Neural cell (in vitro differentiated cells): ENCODE data around the gene NPAS3. TPM values are rescaled to one million over a fixed set of nuclear protein-coding genes. Genes with fewer than 3 reads are reported as not detected.

Experiments
- H2AFZ ChIP-seq: fragments of 200-600, 300-800 bp; sonication (generic), shearing (Covaris generic); 2 replicates; pipeline ENCODE4 v1.6.0; 2014; ENCODE audit warnings: low read depth, mild to moderate bottlenecking, antibody characterized with exemption, low read length, moderate library complexity
- H3F3A ChIP-seq: fragments of 200-600 bp; shearing (Covaris generic); 2 replicates; pipeline ENCODE4 v1.6.1; 2016; ENCODE audit warnings: mild to moderate bottlenecking, moderate library complexity, mixed read lengths, antibody characterized with exemption, low read length; ENCODE audit not compliant: insufficient read depth, poor library complexity, severe bottlenecking
- H3K27ac ChIP-seq: fragments of 200-600, 300-800 bp; sonication (generic), shearing (Covaris generic); 2 replicates; pipeline ENCODE4 v1.5.1; 2014; ENCODE audit warnings: mild to moderate bottlenecking, low read length, moderate library complexity
- H3K27me3 ChIP-seq: fragments of 300-800, 200-600 bp; sonication (generic), shearing (Covaris generic); 2 replicates; pipeline ENCODE4 v1.6.0; 2014; ENCODE audit warnings: mild to moderate bottlenecking, low read depth, low read length, moderate library complexity; ENCODE audit not compliant: insufficient read depth
- H3K36me3 ChIP-seq: fragments of 300-800, 200-600 bp; sonication (generic), shearing (Covaris generic); 2 replicates; pipeline ENCODE4 v1.5.1; 2014; ENCODE audit warnings: mild to moderate bottlenecking, antibody characterized with exemption, low read length, moderate library complexity; ENCODE audit not compliant: insufficient read depth
- H3K4me2 ChIP-seq: fragments of 300-800, 200-600 bp; sonication (generic), shearing (Covaris generic); 2 replicates; pipeline ENCODE4 v1.6.0; 2014; ENCODE audit warnings: mild to moderate bottlenecking, low read length
- H3K4me3 ChIP-seq: fragments of 300-800, 200-600 bp; sonication (generic), shearing (Covaris generic); 2 replicates; pipeline ENCODE4 v1.5.1; 2014; ENCODE audit warnings: mild to moderate bottlenecking, low read length, moderate library complexity
- H3K79me2 ChIP-seq: fragments of 200-600 bp; shearing (Covaris generic); replicated peaks from 2 replicates; pipeline ENCODE4 v1.6.0; 2014; ENCODE audit warnings: mild to moderate bottlenecking, low read length, moderate library complexity; ENCODE audit not compliant: insufficient read depth
- H3K9ac ChIP-seq: fragments of 300-800, 200-600 bp; sonication (generic), shearing (Covaris generic); 2 replicates; pipeline ENCODE4 v1.6.1; 2016; ENCODE audit warnings: mild to moderate bottlenecking, low read length, mixed read lengths
- H3K9me2 ChIP-seq: fragments of 200-600 bp; shearing (Covaris generic); 2 replicates; pipeline ENCODE4 v1.6.1; 2016; ENCODE audit warnings: mild to moderate bottlenecking, low read length, mixed read lengths; ENCODE audit not compliant: insufficient read depth
- H3K9me3 ChIP-seq: fragments of 200-600, 300-800 bp; sonication (generic), shearing (Covaris generic); 2 replicates; pipeline ENCODE4 v1.6.1; 2016; ENCODE audit warnings: mild to moderate bottlenecking, mixed run types, low read length, moderate library complexity, mixed read lengths
- H4K20me1 ChIP-seq: fragments of 200-600 bp; shearing (Covaris generic); 2 replicates; pipeline ENCODE4 v1.6.1; 2016; ENCODE audit warnings: mild to moderate bottlenecking, mixed run types; ENCODE audit not compliant: insufficient read depth
- EP300 ChIP-seq: fragments of 450-650 bp; conservative IDR thresholded peaks from 2 replicates; pipeline ENCODE4 v1.6.1; 2014; ENCODE audit warnings: antibody characterized with exemption, mild to moderate bottlenecking, moderate library complexity; ENCODE audit not compliant: poor library complexity, severe bottlenecking
- EZH2 ChIP-seq: fragments of 200-600, 300-800 bp; shearing (Covaris generic), sonication (generic); IDR thresholded peaks from 2 replicates; pipeline ENCODE4 v1.6.1; 2014; ENCODE audit warnings: antibody characterized with exemption, low read length, borderline replicate concordance, mild to moderate bottlenecking; ENCODE audit not compliant: insufficient read depth, poor library complexity, severe bottlenecking
- MXI1 ChIP-seq: fragments of 450-650 bp; conservative IDR thresholded peaks from 2 replicates; pipeline ENCODE4 v1.6.1; 2014; ENCODE audit warnings: antibody characterized with exemption, mild to moderate bottlenecking; ENCODE audit not compliant: poor library complexity, severe bottlenecking
- POLR2AphosphoS5 ChIP-seq: IDR thresholded peaks from 2 replicates; pipeline ENCODE4 v1.6.1; 2012
- RAD21 ChIP-seq: fragments of 450-650 bp; conservative IDR thresholded peaks from 2 replicates; pipeline ENCODE4 v1.6.1; 2014; ENCODE audit warnings: antibody characterized with exemption, mild to moderate bottlenecking, moderate library complexity
- SMC3 ChIP-seq: fragments of 450-650 bp; conservative IDR thresholded peaks from 2 replicates; pipeline ENCODE4 v1.6.1; 2014; ENCODE audit warnings: antibody characterized with exemption, mild to moderate bottlenecking, moderate library complexity; ENCODE audit not compliant: poor library complexity
- TAF1 ChIP-seq: IDR thresholded peaks from 2 replicates; pipeline ENCODE4 v1.6.1; 2012; ENCODE audit warnings: low read depth
- polyA plus RNA-seq: library from polyadenylated mRNA; depleted of rRNA; stranded (reverse); fragments of >200 nt; gene quantifications from 2 replicates; pipeline ENCODE4 v1.2.3, GENCODE V29; 2014
- TF ChIP-seq, protein P1 (sequence below): IDR thresholded peaks from 2 replicates; pipeline ENCODE4 v1.6.1; 2012; ENCODE audit warnings: borderline replicate concordance
- TF ChIP-seq, protein P2 (sequence below): fragments of 450-650 bp; IDR thresholded peaks from 2 replicates; pipeline ENCODE4 v1.5.1; 2014; ENCODE audit warnings: antibody characterized with exemption, mild to moderate bottlenecking, moderate library complexity; ENCODE audit not compliant: poor library complexity, severe bottlenecking

The NPAS3 gene
- polyA plus RNA-seq, 1 donor from 2014 or later: 1.3 TPM

DNA sequence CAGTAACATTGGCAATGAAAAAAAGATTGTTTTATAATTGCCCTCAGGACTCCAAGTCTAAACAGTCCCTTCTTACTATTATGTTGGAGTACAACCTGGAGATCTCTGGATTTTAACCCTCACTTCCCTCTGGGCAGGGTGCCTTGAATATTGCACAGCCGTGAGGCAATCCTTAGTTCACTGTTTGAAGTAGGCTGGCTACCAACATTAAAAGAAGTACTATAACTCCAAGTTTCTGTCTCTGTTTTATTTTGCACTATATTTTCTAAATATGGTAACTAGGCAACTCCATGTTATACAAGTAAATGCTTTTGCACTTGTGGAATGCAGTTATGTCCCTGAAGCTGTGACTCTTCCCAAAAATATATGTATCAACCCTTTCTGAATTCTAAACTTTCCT lies 521.5 kb downstream of the NPAS3 start:
- no peak overlapping the region for H3K9ac ChIP-seq
- no peak overlapping the region for H2AFZ ChIP-seq
- no peak overlapping the region for H3K4me2 ChIP-seq
- no peaks in the 10 kb centered on the region for H3K36me3 ChIP-seq
- TF ChIP-seq, protein P1, sequence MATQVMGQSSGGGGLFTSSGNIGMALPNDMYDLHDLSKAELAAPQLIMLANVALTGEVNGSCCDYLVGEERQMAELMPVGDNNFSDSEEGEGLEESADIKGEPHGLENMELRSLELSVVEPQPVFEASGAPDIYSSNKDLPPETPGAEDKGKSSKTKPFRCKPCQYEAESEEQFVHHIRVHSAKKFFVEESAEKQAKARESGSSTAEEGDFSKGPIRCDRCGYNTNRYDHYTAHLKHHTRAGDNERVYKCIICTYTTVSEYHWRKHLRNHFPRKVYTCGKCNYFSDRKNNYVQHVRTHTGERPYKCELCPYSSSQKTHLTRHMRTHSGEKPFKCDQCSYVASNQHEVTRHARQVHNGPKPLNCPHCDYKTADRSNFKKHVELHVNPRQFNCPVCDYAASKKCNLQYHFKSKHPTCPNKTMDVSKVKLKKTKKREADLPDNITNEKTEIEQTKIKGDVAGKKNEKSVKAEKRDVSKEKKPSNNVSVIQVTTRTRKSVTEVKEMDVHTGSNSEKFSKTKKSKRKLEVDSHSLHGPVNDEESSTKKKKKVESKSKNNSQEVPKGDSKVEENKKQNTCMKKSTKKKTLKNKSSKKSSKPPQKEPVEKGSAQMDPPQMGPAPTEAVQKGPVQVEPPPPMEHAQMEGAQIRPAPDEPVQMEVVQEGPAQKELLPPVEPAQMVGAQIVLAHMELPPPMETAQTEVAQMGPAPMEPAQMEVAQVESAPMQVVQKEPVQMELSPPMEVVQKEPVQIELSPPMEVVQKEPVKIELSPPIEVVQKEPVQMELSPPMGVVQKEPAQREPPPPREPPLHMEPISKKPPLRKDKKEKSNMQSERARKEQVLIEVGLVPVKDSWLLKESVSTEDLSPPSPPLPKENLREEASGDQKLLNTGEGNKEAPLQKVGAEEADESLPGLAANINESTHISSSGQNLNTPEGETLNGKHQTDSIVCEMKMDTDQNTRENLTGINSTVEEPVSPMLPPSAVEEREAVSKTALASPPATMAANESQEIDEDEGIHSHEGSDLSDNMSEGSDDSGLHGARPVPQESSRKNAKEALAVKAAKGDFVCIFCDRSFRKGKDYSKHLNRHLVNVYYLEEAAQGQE: no peak
- TF ChIP-seq TAF1 (no peak), RAD21 (no peak), SMC3 (no peak), POLR2AphosphoS5 (no peak), MXI1 (no peak), EZH2 (no peak), EP300 (no peak)
- TF ChIP-seq, protein P2, sequence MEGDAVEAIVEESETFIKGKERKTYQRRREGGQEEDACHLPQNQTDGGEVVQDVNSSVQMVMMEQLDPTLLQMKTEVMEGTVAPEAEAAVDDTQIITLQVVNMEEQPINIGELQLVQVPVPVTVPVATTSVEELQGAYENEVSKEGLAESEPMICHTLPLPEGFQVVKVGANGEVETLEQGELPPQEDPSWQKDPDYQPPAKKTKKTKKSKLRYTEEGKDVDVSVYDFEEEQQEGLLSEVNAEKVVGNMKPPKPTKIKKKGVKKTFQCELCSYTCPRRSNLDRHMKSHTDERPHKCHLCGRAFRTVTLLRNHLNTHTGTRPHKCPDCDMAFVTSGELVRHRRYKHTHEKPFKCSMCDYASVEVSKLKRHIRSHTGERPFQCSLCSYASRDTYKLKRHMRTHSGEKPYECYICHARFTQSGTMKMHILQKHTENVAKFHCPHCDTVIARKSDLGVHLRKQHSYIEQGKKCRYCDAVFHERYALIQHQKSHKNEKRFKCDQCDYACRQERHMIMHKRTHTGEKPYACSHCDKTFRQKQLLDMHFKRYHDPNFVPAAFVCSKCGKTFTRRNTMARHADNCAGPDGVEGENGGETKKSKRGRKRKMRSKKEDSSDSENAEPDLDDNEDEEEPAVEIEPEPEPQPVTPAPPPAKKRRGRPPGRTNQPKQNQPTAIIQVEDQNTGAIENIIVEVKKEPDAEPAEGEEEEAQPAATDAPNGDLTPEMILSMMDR: no peak
- no peaks in the 10 kb centered on the region for H3K27me3 ChIP-seq
- no peaks in the 10 kb centered on the region for H3K79me2 ChIP-seq
- no peaks in the 10 kb centered on the region for H3K9me2 ChIP-seq
- H4K20me1 ChIP-seq: no peaks in the 10 kb centered on the region
- no peak overlapping the region for H3K4me3 ChIP-seq
- no peaks in the 10 kb centered on the region for H3K9me3 ChIP-seq
- H3K27ac ChIP-seq: no peak overlapping the region
- H3F3A ChIP-seq: no peaks in the 10 kb centered on the region

DNA sequence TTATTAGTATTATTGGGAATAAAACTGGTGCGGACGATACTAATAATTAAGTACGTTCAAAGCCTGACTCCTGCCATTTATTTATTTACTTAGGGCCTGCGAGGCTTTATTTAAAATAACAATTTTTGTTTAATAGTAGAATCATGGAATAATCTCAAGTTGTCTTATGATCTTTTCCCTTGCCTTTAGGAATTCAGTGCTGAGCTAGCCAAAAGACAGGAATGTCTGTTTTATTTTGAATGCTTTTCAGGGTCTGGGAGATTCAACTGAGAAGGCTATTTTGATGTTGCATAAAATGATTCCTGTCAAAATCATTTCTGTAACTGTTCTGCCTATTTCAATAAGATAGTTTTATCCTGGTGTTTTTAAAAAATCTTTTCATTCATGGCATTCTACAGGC lies 522.4 kb downstream of the NPAS3 start:
- Histone ChIP-seq H3K27ac (no peak overlapping the region), H2AFZ (no peak overlapping the region), H3K9ac (no peak overlapping the region)

More for the DNA sequence above, 522.4 kb downstream of the NPAS3 start:
- H4K20me1 ChIP-seq: no peaks in the 10 kb centered on the region
- no peaks in the 10 kb centered on the region for H3K9me2 ChIP-seq
- no peaks in the 10 kb centered on the region for H3K9me3 ChIP-seq
- H3K79me2 ChIP-seq: no peaks in the 10 kb centered on the region
- H3K36me3 ChIP-seq: no peaks in the 10 kb centered on the region
- TF ChIP-seq EZH2 (no peak), TAF1 (no peak), MXI1 (no peak), RAD21 (no peak), SMC3 (no peak), EP300 (no peak), POLR2AphosphoS5 (no peak)
- TF ChIP-seq, protein P1: no peak
- TF ChIP-seq, protein P2: no peak
- no peak overlapping the region for H3K4me3 ChIP-seq
- H3F3A ChIP-seq: no peaks in the 10 kb centered on the region
- H3K4me2 ChIP-seq: no peak overlapping the region
- no peaks in the 10 kb centered on the region for H3K27me3 ChIP-seq
